ENCODE results near the gene FHAD1. TPM values are rescaled to one million over a fixed set of nuclear protein-coding genes. Genes with fewer than 3 reads are reported as not detected.

Gene FHAD1
- total and polyA plus RNA-seq, 9 of the 15 experiments (the other 6 are each of a cell fraction or from before 2014, with no cell fraction given) = 0.32 to 2.1 (median 1.5) TPM; not detected in 1

DNA sequence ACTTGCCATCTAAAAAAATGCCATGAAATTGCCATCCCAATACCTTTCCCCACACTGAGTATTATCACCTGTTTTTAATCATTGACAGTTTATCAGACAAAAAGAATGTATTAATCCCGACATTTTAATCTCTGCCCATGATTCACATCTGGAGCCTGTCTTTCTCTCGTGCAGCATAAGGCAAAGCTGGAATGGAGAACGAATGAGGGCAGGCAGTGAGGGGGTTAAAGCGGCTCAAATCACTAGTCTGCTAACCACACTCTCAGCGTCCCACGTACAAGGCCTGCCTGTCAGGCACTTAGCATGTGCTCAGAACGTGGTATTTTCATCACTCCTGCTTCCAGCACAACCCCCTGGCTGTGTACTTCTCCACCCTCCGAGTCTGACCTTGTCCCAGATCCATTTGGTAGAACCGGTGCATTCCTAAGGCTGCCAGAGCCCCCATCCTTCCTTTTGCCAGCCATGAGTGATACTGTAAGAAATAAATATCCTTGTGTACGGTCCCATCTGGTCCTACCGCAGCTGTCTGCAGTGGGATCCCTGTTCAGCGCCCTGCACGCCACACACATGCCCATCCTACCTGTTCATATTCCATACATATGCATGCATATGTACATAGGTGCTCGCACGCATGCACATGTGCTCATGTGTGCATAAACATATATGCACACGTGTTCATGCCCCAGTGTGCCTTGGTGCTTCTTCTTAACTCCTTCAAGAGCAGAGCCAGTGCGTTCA is 34.6 kb upstream of the FHAD1 start:
- ChIA-PET CTCF (ENCODE audit: low intra/inter-chr PET ratio) (no interaction called here), POLR2A (no interaction called here)
- H3K79me2 ChIP-seq (ENCODE audit: control insufficient read depth, insufficient read depth, low read length) = no peaks in the 10 kb centered on the region
- peaks cover 37 to 39% of the 10 kb centered on the region in 2 experiments for H3K27me3 ChIP-seq (ENCODE audit: control insufficient read depth in 2 of 2, insufficient read depth in 2 of 2, low read length in 2 of 2)
- H3K27ac ChIP-seq (ENCODE audit: extremely low read depth, low read depth, low read length) = no peak overlapping the region
- 14% methylated on average over 16 of the region's 17 CpGs for WGBS (ENCODE audit: insufficient coverage, low coverage, missing lambda C conversion rate)
- in situ Hi-C loops (cut with MboI) = no loop called here
- no peak overlapping the region for H3K4me3 ChIP-seq
- intact Hi-C loops (cut with micrococcal nuclease) = no loop called here
- FAIRE-seq (no peak), ATAC-seq (no peak), DNase-seq (ENCODE audit: extremely low read depth in 1 of 4, low spot score in 3 of 4) (no peak)
- H3K9ac ChIP-seq (ENCODE audit: insufficient read depth in 1 of 2, low read depth in 2 of 2, low read length in 2 of 2) = no peak overlapping the region
- H2AFZ ChIP-seq (ENCODE audit: low read depth, low read length) = no peak overlapping the region
- no TSS peak for BruUV-seq (replicated peaks)
- TF ChIP-seq, protein P1, sequence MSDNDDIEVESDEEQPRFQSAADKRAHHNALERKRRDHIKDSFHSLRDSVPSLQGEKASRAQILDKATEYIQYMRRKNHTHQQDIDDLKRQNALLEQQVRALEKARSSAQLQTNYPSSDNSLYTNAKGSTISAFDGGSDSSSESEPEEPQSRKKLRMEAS (CRISPR knock-in tag; IDR thresholded peaks at IDR 0.05) = peak; percentile 43; the same call in 1 of the 2 replicates
- TF ChIP-seq BHLHE40 (IDR thresholded peaks at IDR 0.05; ENCODE audit: low read length) = 0 out of 2 replicates have a peak, but pooled peaks have one; percentile 17
- peak; percentile 41 for TF ChIP-seq CBX8 (IDR thresholded peaks at IDR 0.05; ENCODE audit: borderline replicate concordance, extremely low read depth, low read depth, low read length, poor library complexity, severe bottlenecking)
- no peak for TF ChIP-seq CGGBP1 (CRISPR knock-in tag; IDR thresholded peaks at IDR 0.05)
- TF ChIP-seq DNMT1 (IDR thresholded peaks at IDR 0.05) = no peak
- TF ChIP-seq YBX1 (IDR thresholded peaks at IDR 0.05) = no peak
- no peaks in the 10 kb centered on the region for H3K9me3 ChIP-seq (replicated peaks; ENCODE audit: control insufficient read depth, insufficient read depth, low read depth, low read length)
- H3K36me3 ChIP-seq (ENCODE audit: control insufficient read depth, insufficient read depth, low read length) = no peaks in the 10 kb centered on the region
- H3K4me2 ChIP-seq (ENCODE audit: insufficient read depth, low read length) = no peak overlapping the region
- no peaks in the 10 kb centered on the region for H3K9me1 ChIP-seq (ENCODE audit: control insufficient read depth, insufficient read depth, low read length)
- H3K4me1 ChIP-seq (replicated peaks in 1 of 2; ENCODE audit: control insufficient read depth in 2 of 2, insufficient read depth in 2 of 2, low read length in 2 of 2) = peaks cover 0 to 9% of the 10 kb centered on the region in 2 experiments; a peak in 1 of 5 replicates
- H4K20me1 ChIP-seq (replicated peaks; ENCODE audit: control insufficient read depth, insufficient read depth, low read length) = no peaks in the 10 kb centered on the region

All from K562 (cell line).